ENCODE results near the gene DENND4A. TPM values are rescaled to one million over a fixed set of nuclear protein-coding genes. Genes with fewer than 3 reads are reported as not detected.

The DENND4A gene
- total and polyA plus RNA-seq, 4 donors = 7.0 to 52.8 (median 17.4) TPM

DNA sequence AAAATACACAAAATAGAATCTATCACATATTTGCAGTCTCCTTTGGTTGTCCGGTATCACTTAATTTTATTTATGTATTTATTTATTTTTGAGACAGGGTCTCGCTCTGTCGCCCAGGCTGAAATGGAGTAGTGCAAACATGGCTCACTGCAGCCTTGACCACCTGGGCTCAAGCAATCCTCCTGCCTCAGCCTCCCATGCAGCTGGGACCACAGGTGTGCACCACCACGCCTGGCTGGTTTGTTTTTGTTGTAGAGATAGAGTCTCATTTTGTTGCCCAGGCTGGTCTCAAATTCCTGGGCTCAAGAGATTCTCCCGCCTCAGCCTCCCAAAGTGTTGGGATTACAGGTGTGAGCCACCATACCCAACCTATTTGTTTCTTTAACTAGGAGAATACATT is 33.9 kb downstream of the DENND4A start:
- H3K9ac ChIP-seq (ENCODE audit: insufficient read depth in 1 of 2, low read length in 2 of 2) = no peak overlapping the region
- no peaks in the 10 kb centered on the region for H3K27me3 ChIP-seq (ENCODE audit: control insufficient read depth in 3 of 3, insufficient read depth in 3 of 3, low read length in 2 of 3)
- H3K27ac ChIP-seq (ENCODE audit: low read depth in 1 of 2, low read length in 1 of 2) = no peak overlapping the region
- peaks cover 0 to 4% (median 0%) of the 10 kb centered on the region in 5 donors for H3K4me1 ChIP-seq (ENCODE audit: control insufficient read depth in 5 of 5, insufficient read depth in 5 of 5, low read length in 5 of 5)
- no peak for DNase-seq
- no peak for ATAC-seq (ENCODE audit: insufficient read depth, low FRiP score)
- H3K36me3 ChIP-seq (ENCODE audit: control insufficient read depth in 4 of 4, insufficient read depth in 4 of 4, low read length in 4 of 4) = peaks cover 0 to 8% (median 2%) of the 10 kb centered on the region in 4 donors
- 98 to 99% methylated on average over 5 of the region's 5 CpGs for WGBS, 2 donors
- H3K9me3 ChIP-seq (ENCODE audit: control insufficient read depth in 4 of 4, insufficient read depth in 3 of 4, low read length in 3 of 4) = no peaks in the 10 kb centered on the region
- H3K4me3 ChIP-seq = no peak overlapping the region
- TF ChIP-seq, protein P1, sequence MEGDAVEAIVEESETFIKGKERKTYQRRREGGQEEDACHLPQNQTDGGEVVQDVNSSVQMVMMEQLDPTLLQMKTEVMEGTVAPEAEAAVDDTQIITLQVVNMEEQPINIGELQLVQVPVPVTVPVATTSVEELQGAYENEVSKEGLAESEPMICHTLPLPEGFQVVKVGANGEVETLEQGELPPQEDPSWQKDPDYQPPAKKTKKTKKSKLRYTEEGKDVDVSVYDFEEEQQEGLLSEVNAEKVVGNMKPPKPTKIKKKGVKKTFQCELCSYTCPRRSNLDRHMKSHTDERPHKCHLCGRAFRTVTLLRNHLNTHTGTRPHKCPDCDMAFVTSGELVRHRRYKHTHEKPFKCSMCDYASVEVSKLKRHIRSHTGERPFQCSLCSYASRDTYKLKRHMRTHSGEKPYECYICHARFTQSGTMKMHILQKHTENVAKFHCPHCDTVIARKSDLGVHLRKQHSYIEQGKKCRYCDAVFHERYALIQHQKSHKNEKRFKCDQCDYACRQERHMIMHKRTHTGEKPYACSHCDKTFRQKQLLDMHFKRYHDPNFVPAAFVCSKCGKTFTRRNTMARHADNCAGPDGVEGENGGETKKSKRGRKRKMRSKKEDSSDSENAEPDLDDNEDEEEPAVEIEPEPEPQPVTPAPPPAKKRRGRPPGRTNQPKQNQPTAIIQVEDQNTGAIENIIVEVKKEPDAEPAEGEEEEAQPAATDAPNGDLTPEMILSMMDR (IDR thresholded peaks at IDR 0.05; ENCODE audit: control extremely low read depth, extremely low read depth) = no peak

DNA sequence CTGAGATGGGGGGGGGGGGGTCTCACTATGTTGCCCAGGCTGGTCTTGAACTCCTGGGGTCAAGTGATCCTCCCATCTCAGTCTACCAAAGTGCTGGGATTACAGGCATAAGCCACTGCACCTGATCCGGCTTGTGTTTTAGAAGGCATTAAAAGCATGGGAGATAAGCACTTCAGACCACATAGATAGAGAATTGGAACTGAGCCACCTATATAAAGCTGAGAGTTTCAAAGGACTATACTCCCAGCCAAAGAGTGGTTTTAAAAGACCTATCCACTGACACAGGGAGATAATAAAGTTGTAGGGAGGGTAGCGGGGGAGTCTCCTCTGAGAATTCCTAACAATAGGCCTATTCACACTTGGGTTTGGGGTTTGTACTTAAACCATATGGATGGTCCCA is 34.8 kb downstream of the DENND4A start:
- Histone ChIP-seq H3K27me3 (ENCODE audit: control insufficient read depth in 3 of 3, insufficient read depth in 3 of 3, low read length in 2 of 3) (no peaks in the 10 kb centered on the region), H3K4me1 (ENCODE audit: control insufficient read depth in 5 of 5, insufficient read depth in 5 of 5, low read length in 5 of 5) (peaks cover 0 to 4% (median 0%) of the 10 kb centered on the region in 5 donors), H3K36me3 (ENCODE audit: control insufficient read depth in 4 of 4, insufficient read depth in 4 of 4, low read length in 4 of 4) (peaks cover 0 to 8% (median 2%) of the 10 kb centered on the region in 4 donors), H3K9me3 (ENCODE audit: control insufficient read depth in 4 of 4, insufficient read depth in 3 of 4, low read length in 3 of 4) (no peaks in the 10 kb centered on the region), H3K4me3 (no peak overlapping the region), H3K27ac (ENCODE audit: low read depth in 1 of 2, low read length in 1 of 2) (no peak overlapping the region), H3K9ac (ENCODE audit: insufficient read depth in 1 of 2, low read length in 2 of 2) (no peak overlapping the region)
- DNase-seq (no peak), ATAC-seq (ENCODE audit: insufficient read depth, low FRiP score) (no peak)
- 89 to 96% methylated on average over 2 of the region's 2 CpGs for WGBS, 2 donors
- TF ChIP-seq, protein P1 (IDR thresholded peaks at IDR 0.05; ENCODE audit: control extremely low read depth, extremely low read depth) = no peak

DNA sequence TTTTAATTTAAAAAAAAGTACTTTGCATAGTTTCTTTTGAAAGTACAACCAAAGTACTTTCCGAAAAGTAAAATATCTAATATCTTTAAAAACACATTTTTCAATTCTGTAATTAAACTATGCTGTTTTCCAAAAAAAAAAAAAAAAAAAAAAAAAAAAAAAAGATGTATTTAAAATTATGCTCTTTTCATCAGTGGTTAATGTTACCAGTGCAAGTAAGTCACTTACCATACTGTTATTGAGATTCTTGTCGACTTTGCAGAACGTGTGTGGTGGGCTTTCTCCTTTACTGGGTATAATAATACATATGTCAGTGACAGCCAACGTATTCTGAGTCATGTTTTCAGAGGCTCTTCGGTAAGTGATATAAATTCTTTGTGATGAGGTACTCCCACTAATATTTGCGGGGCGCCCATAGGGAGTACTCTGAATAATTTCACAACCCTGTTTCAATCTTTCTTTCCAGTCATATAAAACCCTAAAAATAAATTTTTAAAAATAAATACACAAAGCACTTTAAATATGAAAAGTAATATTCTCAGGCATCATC is 39.9 kb downstream of the DENND4A start:
- no peak for DNase-seq
- H3K4me3 ChIP-seq = no peak overlapping the region
- no peak overlapping the region for H3K9ac ChIP-seq (ENCODE audit: insufficient read depth in 1 of 2, low read length in 2 of 2)
- TF ChIP-seq, protein P1 (IDR thresholded peaks at IDR 0.05; ENCODE audit: control extremely low read depth, extremely low read depth) = no peak
- H3K4me1 ChIP-seq (ENCODE audit: control insufficient read depth in 5 of 5, insufficient read depth in 5 of 5, low read length in 5 of 5) = peaks cover 0 to 1% (median 0%) of the 10 kb centered on the region in 5 donors
- ATAC-seq (ENCODE audit: insufficient read depth, low FRiP score) = no peak
- peaks cover 0 to 15% (median 7%) of the 10 kb centered on the region in 4 donors for H3K36me3 ChIP-seq (ENCODE audit: control insufficient read depth in 4 of 4, insufficient read depth in 4 of 4, low read length in 4 of 4)
- no peaks in the 10 kb centered on the region for H3K27me3 ChIP-seq (ENCODE audit: control insufficient read depth in 3 of 3, insufficient read depth in 3 of 3, low read length in 2 of 3)
- H3K9me3 ChIP-seq (ENCODE audit: control insufficient read depth in 4 of 4, insufficient read depth in 3 of 4, low read length in 3 of 4) = no peaks in the 10 kb centered on the region
- WGBS, 2 donors = 84 to 88% methylated on average over 7 of the region's 7 CpGs
- H3K27ac ChIP-seq (ENCODE audit: low read depth in 1 of 2, low read length in 1 of 2) = no peak overlapping the region

DNA sequence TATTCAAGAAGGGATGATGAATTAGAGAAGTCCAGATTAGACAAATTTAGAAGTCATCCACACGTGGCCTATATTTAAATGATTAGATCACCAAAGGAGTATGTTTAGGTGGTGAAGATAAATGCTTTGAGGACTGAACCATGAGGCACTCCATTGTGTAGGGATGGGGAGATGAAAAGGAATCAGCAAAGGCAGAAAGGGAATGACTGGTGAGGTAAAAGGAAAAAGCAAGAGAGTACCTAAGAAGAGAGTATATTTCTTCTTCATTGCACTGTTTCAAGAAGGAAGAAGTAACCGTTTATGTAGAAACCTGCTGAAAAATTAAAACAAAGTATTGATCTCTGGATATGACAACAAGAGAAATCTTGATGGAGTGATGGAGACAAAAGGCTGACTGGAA is 40.7 kb downstream of the DENND4A start:
- no peak overlapping the region for H3K27ac ChIP-seq (ENCODE audit: low read depth in 1 of 2, low read length in 1 of 2)
- 86 to 87% methylated on average over 2 of the region's 2 CpGs for WGBS, 2 donors
- ATAC-seq (ENCODE audit: insufficient read depth, low FRiP score) (no peak), DNase-seq (no peak)
- no peaks in the 10 kb centered on the region for H3K27me3 ChIP-seq (ENCODE audit: control insufficient read depth in 3 of 3, insufficient read depth in 3 of 3, low read length in 2 of 3)
- H3K9ac ChIP-seq (ENCODE audit: insufficient read depth in 1 of 2, low read length in 2 of 2) = no peak overlapping the region
- no peaks in the 10 kb centered on the region for H3K4me1 ChIP-seq (ENCODE audit: control insufficient read depth in 5 of 5, insufficient read depth in 5 of 5, low read length in 5 of 5)
- no peak overlapping the region for H3K4me3 ChIP-seq
- no peaks in the 10 kb centered on the region for H3K9me3 ChIP-seq (ENCODE audit: control insufficient read depth in 4 of 4, insufficient read depth in 3 of 4, low read length in 3 of 4)
- TF ChIP-seq, protein P1 (IDR thresholded peaks at IDR 0.05; ENCODE audit: control extremely low read depth, extremely low read depth) = no peak
- H3K36me3 ChIP-seq (ENCODE audit: control insufficient read depth in 4 of 4, insufficient read depth in 4 of 4, low read length in 4 of 4) = peaks cover 0 to 15% (median 7%) of the 10 kb centered on the region in 4 donors

Data from lung (tissue), 12 donors.